Gastroesophageal sphincter (tissue), 3 donors: ENCODE data around the gene PAIP1.

Experiments
- EP300 ChIP-seq: sonication (generic); formaldehyde crosslinking; IDR thresholded peaks from one replicate; pipeline ENCODE4 v1.6.1; 2017; ENCODE audit warnings: antibody characterized with exemption, mild to moderate bottlenecking
- POLR2A ChIP-seq, 2 donors: fragments of 450-650 bp; IDR thresholded peaks; one replicate each; pipeline ENCODE4 v1.6.1; 2017; ENCODE audit warnings: antibody characterized with exemption in 2 of 2, mild to moderate bottlenecking in 2 of 2, moderate library complexity in 1 of 2
- POLR2AphosphoS5 ChIP-seq: sonication (generic); formaldehyde crosslinking; IDR thresholded peaks from one replicate; pipeline ENCODE4 v1.6.1; 2017; ENCODE audit warnings: antibody characterized with exemption
- TF ChIP-seq, protein P1 (sequence below), 4 experiments: fragments of 200-600 bp in 2 of 4; fragments of 450-650 bp in 2 of 4; sonication (generic) in 1 of 4; IDR thresholded peaks; one replicate each; pipeline ENCODE4 v1.5.1; 2017 to 2019; ENCODE audit warnings: antibody characterized with exemption in 4 of 4, mild to moderate bottlenecking in 2 of 4, moderate library complexity in 2 of 4

DNA sequence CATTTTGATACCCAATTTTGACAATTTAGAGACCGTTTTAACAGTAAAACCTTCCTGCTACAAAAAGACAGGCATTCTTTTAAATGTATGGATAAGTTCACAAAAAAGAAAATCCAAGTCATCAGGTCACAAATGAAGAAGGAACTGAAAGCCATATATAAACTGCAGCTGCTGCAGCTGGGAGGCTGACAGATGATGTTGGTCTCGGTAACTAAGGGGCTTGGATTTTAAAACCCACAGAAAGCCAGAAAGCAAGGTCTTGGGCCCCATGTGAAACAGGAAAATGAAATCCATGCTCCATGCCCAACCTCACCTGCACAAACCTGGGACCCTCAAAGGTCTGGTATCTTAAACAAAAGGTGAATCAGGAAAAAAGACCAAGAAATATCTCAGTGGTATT is 26.2 kb downstream of the PAIP1 start:
- TF ChIP-seq, protein P1, sequence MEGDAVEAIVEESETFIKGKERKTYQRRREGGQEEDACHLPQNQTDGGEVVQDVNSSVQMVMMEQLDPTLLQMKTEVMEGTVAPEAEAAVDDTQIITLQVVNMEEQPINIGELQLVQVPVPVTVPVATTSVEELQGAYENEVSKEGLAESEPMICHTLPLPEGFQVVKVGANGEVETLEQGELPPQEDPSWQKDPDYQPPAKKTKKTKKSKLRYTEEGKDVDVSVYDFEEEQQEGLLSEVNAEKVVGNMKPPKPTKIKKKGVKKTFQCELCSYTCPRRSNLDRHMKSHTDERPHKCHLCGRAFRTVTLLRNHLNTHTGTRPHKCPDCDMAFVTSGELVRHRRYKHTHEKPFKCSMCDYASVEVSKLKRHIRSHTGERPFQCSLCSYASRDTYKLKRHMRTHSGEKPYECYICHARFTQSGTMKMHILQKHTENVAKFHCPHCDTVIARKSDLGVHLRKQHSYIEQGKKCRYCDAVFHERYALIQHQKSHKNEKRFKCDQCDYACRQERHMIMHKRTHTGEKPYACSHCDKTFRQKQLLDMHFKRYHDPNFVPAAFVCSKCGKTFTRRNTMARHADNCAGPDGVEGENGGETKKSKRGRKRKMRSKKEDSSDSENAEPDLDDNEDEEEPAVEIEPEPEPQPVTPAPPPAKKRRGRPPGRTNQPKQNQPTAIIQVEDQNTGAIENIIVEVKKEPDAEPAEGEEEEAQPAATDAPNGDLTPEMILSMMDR (IDR thresholded peaks at IDR 0.05), result no peak
- TF ChIP-seq POLR2A (IDR thresholded peaks at IDR 0.05) (no peak), EP300 (no peak), POLR2AphosphoS5 (no peak)
